Cerebellar cortex (tissue), 1 donor: Measurements from ENCODE around the gene SMIM15.
"Not testable (repeated sequence)": the region's sequence is repeated elsewhere in the genome, so short reads cannot be mapped to it uniquely, and the experiment has no call there.

Source experiments
- DNase-seq: peaks from one replicate; pipeline ENCODE4 v3.0.0-alpha.2; 2015; ENCODE audit warnings: low spot score

The SMIM15 gene

GRCh38 chr5:61162010-61162831, at the start of gene SMIM15:
Gene SMIM15, minus strand, starts transcription at chr5:61162468. Its CDS starts 2,297 bp downstream, at chr5:61160171.
- DNase-seq, result peak; percentile 86

- DNase-seq, result no peak
These were observed 45.6 kb upstream of the SMIM15 start for GRCh38 chr5:61207884-61208283.

- no peak for DNase-seq
These were observed 42.7 kb upstream of the SMIM15 start for GRCh38 chr5:61205013-61205412.

GRCh38 chr5:61202213-61202612, 39.9 kb upstream of the SMIM15 start:
- DNase-seq, result no peak

DNA sequence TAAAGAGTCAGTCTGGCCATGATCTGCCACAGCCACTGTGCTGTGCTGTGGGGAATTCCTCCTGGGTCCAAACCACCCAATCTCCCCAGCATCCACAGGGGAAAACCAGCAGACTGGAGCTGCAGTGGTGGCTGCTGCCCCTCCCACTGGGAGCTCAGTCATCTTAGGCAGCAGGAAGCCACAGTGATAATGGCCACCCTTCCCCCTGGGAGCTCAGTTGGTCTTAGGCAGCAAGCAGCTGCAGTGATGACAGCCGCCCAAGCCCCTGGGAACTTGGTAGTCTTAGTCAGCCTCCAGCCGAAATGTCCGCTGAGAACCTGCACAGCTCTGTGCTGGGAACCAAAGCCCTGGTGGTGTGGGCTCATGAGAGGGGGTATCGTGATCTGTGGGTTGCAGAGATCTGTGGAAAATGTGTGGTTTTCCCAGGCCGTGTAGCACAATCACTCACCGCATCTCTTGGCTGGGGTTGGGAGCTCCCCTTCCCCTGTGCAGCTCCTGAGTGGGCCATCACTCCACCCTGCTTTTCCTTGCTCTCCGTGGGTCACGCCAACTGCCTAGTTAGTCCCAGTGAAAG, 38.4 kb upstream of the SMIM15 start:
- DNase-seq, result no peak

GRCh38 chr5:61198606-61199005, 36.3 kb upstream of the SMIM15 start:
- DNase-seq, result no peak

GRCh38 chr5:61187826-61188225, 25.6 kb upstream of the SMIM15 start:
- not testable (repeated sequence) for DNase-seq

DNA sequence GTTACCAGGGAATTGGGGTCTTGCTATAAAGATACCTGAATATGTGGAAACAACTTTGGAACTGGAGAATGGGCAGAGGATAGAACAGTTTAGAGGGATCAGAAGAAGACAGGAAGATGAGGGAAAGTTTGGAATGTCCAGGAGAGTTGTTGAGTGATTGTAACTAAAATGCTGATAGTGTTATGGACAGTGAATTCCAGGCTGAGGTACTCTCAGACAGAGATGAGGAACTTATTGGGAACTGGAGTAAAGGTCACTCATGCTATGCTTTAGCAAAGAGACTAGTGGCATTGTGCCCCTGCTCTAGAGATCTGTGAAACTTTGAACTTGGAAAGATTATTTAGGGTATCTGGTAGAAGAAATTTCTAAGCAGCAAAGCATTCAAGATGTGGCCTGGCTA, 25.1 kb upstream of the SMIM15 start:
- DNase-seq, result not testable (repeated sequence)

DNA sequence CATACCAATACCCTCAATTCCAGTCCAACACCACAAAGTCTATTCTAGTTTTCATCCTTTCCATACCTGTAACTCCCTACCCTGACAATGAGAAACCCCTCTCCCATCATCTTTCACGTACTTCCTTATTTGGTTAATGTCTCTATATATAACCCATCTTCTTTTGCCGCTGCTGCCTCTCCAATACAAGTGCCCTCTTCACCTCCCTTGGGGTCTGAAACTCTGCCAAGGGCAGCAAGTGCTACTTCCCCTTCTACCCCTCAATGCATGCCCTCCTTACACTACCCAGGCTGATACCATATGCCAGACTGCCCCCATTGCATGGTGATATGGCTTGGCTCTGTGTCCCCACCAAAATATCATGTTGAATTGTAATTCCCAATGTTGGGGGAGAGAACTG, 24.4 kb upstream of the SMIM15 start:
- no peak for DNase-seq

DNA sequence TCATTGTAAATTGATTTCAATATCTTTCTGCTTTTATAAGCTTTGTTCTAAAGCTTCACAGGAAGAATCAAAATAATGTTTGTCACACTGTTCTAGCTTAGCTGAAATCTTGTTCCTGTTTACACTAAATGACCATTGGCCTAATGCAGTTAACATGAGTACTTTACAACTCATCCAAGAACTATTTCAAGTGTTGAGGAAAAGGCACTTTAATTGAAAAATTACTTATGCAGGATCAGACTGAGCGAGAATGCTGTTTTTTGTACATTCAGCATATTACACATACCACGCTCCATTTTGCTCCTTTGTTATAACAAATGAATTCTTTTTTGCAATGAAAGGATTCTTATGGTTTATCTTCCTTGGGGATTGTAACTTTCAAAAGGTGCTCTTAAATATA, 22.4 kb upstream of the SMIM15 start:
- DNase-seq, result no peak

DNA sequence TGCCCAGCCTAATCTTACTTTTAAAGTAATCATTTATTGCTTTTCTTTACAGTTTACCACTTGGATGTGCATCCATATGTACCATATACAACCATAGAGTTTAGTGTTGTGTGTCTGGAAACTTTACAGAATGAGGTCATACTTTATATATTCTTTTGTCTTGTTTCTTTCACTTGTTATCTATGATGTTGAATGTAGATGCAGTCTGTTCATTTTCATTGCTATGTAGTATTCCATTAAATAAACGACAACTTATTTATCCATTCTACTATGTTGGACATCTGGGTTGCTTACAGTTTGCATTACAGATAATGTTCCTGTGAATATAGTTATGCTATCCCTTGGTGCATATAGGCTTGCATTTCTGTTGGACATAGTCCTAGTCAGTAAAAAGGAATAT, 21.3 kb upstream of the SMIM15 start:
- no peak for DNase-seq

DNA sequence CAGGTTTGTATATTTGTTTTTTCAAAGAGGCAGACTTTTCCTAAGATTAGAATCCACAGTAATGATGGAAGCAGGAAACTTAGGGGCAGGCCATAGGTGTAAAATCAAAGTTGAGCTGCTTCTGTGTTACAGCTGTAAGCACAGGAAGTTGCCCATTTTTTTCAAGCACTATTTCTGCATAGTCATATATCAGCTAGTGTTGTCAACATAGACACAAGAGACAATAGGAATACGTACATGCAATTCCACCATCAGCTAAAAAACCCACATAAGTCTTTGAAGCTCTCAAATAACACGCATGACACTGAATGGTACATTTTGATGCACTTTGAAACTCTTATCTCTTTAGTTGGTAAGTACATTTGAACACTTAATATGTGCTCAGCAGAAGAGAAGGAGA, 20.2 kb upstream of the SMIM15 start:
- DNase-seq, result no peak

DNA sequence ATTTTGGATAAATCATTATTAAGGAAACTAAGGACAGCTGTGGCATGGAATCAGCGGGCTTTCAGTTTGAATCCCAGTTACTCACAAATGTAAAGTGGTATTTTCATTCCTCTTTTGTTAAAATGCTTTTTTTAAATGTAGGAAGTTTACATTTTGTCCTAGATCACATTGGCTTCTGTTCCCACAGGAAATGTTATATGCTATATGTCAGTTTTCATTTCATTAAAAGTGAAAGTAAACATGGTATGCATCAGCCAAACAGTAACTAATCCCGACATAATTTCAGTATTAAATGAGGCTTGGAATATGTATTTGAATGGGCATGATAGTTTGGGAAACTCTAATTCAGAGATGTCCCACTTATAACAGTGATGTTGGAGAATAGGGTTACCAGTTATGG, 18.6 kb upstream of the SMIM15 start:
- no peak for DNase-seq

- DNase-seq, result no peak
These were observed 16.4 kb upstream of the SMIM15 start for GRCh38 chr5:61178702-61179101.

GRCh38 chr5:61177716-61178115, 15.4 kb upstream of the SMIM15 start:
- DNase-seq, result no peak

GRCh38 chr5:61177070-61177469, 14.8 kb upstream of the SMIM15 start:
- DNase-seq, result no peak

DNA sequence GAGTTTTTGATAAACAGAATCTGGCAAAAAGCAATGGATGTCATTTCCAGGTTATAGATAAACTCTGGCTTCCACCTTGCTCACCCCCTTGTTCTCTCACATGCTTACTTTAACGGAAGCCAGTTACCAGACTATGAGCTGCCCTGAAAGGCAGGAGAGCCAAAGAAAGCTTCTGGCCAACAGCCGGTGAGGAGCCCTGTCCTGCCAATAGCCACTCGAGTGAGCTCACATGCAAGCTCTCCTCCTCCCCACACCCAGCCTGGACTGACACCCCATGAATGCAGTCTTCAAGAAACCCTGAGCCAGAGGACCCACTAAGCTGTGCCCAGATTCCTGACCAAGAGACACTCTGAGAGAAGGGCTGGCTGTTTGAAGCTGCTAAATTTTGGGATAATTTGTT, 14.4 kb upstream of the SMIM15 start:
- DNase-seq, result no peak

GRCh38 chr5:61171479-61171878, 9.2 kb upstream of the SMIM15 start:
- no peak for DNase-seq

GRCh38 chr5:61168951-61169350, 6.7 kb upstream of the SMIM15 start:
- DNase-seq, result no peak

- peak; percentile 10 for DNase-seq
These were observed 5.1 kb upstream of the SMIM15 start for GRCh38 chr5:61167382-61167781.

DNA sequence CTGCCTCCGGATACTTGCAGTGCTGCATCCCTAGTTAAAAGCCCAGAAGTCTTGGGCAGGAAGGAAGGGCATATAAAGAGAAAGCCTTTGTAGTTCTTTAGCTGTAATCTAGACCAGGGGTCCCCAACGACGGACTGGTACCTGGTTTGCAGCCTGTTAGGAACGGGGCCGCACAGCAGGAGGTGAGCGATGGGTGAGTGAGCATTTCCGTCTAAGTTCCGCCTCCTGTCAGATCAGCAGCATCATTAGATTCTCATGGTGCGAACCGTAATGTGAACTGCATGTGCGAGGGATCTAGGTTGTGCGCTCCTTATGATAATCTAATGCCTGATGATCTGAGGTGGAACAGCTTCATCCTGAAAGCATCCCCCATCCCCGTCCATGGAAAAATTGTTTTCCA, 1.6 kb upstream of the SMIM15 start:
- no peak for DNase-seq

DNA sequence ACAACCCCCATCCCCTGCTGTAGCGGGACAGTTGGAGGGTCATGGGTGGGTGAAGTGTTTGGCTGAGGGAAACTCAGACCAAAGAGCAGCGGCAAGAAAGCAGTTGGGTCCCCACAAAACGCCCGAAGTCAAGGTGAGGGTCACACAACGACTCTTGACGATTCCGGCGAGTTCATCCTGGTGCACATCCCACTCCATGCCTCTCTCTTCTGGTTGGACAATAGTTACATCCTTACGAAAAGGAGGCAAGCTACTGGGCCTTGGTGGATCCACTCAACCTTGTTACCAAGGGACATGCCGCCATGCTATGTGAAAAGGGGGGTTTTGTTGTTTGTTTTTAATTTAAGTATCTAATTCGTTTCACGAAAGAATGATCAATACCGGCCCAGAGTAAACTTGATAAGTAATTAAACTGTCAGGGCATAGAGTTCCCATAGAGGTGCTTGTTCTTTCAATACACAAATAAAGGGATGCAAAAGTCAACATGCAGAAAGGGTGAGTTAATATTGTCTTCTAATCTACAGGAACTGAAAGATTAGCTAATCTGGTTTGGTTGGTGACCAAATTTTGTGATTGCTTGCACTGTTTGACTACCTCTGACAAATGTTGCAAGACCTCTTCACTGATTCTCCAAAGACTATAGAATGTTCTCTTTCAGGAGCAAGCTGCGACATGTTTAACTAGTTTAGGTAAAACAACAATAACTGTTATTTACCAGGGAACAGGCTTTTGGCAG, 732 bp upstream of the SMIM15 start:
- peak; percentile 42 for DNase-seq

DNA sequence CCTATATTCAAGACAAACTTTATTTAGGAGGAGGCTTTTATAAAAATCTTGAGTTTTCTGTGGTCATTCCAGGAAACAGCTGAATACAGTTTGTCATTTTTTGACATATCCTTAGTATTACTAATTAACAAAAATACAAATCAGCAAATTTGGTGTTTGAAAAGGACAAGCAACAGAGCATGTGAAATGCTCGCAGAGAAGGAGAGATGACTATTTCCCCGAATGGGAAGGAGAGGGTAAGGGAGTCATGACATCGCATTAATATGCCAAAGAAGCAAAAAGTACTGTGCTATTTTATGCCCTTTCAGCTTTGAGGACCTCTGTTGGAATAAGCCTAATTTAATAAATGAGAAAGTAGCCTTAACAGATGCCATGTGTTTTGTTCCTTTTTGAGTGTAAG, 1.8 kb downstream of the SMIM15 start:
- no peak for DNase-seq
